HG02970 (cell line): ENCODE measurements around the gene PTPRT.

Source experiments
- ATAC-seq: cut with Tn5 transposase; IDR thresholded peaks from one replicate; pipeline ENCODE4 v1.9.1; 2021; ENCODE audit warnings: mild to moderate bottlenecking, moderate library complexity, moderate number of reproducible peaks; ENCODE audit not compliant: unreplicated experiment, low FRiP score

The PTPRT gene

DNA sequence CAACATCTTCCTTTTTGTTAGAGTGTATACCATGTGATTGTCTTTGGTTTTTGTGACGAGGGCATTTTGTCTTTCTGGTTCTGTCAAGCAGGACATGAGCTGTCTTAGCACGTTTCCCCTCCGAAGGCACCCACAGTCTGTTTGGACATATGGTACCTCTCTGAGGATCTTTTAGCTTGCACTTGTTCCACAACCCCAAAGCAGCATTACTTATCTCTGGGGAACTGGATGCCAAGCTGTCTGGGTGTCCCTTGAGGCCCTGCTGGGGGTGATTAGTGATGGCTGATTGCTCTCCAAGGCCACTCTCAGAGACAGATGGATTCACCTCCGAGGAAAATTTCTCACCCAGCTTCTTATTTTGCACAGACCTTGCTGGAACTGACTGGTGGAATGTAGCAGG, 1126.6 kb downstream of the PTPRT start:
- no peak for ATAC-seq

DNA sequence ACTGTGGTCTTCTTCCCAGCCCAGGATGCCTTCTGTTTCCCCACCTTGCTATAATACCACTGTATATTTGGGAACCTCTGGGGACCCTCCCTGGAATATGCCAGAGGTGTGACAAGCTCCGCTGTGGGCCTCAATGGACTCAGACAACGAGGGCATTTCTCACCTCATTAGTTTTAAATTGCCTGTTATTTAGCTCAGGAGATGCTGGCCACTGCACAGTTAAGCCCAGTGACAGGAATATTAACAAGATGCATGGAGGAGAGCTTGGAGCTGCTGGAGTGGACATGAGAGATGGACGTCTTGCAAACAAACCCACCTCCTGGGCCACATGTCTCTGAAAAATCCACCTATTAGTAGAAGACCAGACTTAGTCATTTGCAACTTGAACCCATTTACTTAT, 1136.4 kb downstream of the PTPRT start:
- ATAC-seq = no peak

DNA sequence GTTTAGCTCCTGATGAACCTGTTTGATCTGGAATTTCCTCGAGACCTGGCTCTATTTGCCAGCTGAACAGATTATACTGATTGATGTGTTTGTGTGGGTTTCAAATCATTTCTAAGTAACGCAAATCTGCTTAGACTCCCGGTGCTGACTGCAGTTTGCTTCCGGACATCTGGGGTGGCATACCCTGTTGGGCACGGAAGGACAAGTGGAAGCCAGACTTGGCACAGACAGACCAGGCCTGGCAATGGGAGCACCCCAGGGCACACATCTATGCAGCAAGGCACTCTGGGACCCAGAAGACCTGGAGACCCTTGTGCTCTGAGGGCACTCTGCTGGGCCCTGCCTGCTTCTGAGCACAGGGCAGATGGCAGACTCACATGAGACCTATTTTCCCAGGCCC, 1137.8 kb downstream of the PTPRT start:
- ATAC-seq = no peak

DNA sequence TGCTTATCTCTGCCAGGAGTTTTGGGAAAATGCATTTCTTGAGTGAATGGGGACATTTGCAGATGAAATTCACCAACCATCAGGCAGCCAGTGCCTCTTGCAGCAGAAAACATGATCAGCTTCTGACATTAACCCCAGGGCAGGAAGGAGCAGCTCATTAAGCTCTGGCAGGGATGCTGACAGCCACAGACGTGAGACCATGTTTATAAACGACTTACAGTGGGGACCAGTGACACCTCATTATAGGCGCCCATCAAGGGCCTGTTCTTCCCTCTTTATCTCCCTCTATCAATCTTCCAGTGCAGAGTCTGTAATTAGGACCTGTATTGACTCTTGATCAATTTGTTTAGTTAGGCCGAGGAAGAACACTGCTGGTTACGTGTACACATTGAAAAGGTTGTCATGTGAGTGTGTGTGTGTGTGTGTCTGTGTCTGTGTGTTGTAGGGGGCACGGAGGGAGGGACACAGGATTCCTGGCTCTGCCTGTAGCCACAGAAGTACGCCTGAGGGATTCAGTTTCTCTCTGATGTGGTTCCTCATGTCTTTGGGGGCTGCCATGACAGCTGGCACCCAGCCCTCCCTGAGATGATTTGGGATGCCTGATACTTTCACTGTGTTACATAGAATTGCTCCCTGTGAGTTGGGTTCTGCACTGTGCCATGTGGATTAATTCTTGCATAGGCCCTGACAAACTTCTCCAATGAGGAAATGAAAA, 1143.2 kb downstream of the PTPRT start:
- ATAC-seq = no peak

DNA sequence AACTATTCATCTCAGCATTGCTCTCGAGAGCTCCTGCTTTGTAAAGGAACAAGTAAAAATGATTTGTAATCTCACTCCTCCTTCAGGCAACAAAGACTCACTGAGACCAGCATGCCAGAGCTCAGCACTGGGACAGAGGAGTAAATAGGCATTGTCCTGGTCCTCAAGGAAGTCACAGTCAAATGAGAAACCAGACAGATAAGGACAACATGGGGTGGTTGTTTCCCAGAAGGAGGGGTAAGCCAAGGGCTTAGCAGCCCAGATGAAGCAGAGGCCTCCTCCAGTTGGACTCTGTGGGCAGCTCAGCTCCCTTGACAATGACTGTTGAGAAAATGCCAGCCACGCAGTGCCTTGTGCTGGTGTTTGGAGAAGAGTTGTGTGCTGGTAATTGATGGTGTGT, 1145.8 kb downstream of the PTPRT start:
- no peak for ATAC-seq

DNA sequence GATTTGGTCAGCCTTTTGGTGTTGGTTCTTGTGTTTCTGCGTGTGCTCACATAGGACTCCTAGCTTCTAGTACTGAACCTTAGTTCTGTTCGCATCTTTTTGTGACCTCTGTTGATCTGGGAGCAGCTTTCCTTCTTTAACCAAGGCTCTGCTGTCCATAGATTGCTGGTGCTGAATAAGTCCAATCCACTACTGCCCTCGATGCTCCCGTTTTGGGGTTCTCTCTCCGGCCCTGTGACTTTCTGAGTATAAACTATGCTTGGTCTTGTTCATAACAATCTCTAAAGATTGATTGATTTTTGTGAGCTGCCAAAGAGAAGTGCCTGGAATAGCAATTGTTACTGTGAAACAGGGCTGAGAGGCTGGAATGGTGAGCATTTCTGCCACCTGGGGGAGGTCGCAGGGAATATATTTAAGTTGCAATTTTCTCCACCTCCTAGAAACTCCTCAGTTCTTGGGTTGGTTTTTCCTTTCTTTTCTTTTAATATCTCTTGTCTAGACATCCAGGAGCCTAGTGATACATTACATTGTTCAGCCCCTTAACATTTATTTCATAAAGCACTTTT, 1148.6 kb downstream of the PTPRT start:
- ATAC-seq = no peak

DNA sequence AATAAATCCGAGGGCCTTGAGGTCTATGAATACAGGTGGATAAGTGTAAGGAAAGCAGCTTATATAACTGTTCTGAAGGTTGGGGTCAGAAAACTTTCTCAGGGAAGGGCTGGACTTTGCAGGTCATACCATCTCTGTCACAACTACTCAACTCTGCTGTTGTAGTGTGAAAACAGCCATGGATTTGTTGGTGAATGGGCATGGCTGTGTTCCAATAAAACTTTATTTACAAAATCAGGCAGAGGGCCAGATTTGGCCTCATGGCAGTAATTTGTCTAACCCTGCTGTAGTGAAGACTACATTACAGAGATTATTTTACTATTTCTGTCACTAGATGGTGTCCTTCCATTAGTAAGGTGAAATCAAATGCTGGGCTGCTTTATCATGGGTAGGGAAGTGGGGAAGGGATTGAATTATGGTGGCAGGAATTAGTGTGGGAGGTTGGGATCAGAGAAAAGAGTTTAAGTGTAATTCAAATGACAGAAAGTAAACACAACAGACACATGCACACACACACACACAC, 1161.9 kb downstream of the PTPRT start:
- no peak for ATAC-seq

DNA sequence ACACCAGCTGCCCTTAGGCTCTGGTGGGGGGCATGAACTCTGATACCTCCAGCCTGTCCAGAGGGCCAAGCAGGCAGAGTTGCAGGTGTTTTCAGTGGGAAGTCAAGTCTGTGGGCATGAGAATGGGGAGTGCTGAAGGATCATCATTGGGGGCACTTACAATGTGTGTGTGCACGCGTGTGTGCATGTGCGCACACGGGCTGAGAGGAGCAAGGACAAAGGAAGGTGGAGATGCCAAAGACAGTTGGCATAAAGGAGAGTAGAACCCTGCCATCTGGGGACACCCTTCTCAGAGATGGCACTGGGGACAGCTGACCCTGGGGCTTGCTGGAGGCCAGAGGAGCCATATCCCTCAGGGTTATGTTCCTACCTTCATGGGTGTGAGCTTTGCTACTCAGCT, 1163.1 kb downstream of the PTPRT start:
- ATAC-seq = no peak

DNA sequence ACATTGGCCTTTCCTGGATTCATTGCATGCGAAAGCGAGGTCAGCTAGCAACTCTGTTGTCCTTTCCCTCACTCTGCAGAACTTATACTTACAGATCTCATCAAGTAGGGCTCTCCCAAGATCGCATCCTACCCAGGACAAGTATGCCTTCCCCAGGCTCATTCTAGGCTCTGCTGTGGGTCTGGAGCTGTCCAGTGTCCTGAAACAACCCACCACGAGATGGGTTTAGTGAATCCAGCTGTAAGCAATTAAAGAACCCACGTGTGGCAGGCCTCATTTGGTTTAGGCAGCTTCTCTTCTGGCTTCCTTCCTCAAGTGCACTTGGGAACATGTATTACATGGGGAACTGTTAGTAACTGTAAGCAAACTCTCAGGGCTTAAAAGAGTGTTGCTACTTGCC, 1165.1 kb downstream of the PTPRT start:
- no peak for ATAC-seq
